Measurements from ENCODE around the gene FAT1.

FAT1 gene

GRCh38 chr4:186651624-186652023 is 72.0 kb downstream of the FAT1 start:
- no peak for DNase-seq (ENCODE audit: low spot score)

- DNase-seq (ENCODE audit: low spot score) = no peak
Observed at GRCh38 chr4:186651181-186651603, 72.5 kb downstream of the FAT1 start.

- DNase-seq (ENCODE audit: low spot score) = no peak
Observed at GRCh38 chr4:186650401-186651180, 73.1 kb downstream of the FAT1 start.

GRCh38 chr4:186647821-186648220 is 75.8 kb downstream of the FAT1 start:
- no peak for DNase-seq (ENCODE audit: low spot score)

- no peak for DNase-seq (ENCODE audit: low spot score)
Observed at GRCh38 chr4:186644737-186645261, 78.9 kb downstream of the FAT1 start.

GRCh38 chr4:186644311-186644638 is 79.4 kb downstream of the FAT1 start:
- DNase-seq (ENCODE audit: low spot score) = no peak

GRCh38 chr4:186643501-186644310 is 80.0 kb downstream of the FAT1 start:
- no peak for DNase-seq (ENCODE audit: low spot score)

- DNase-seq (ENCODE audit: low spot score) = no peak
Observed at GRCh38 chr4:186642998-186643397, 80.7 kb downstream of the FAT1 start.

GRCh38 chr4:186642530-186642929 is 81.1 kb downstream of the FAT1 start:
- no peak for DNase-seq (ENCODE audit: low spot score)

GRCh38 chr4:186634591-186635128 is 89.0 kb downstream of the FAT1 start:
- DNase-seq (ENCODE audit: low spot score) = no peak

GRCh38 chr4:186633844-186634243 is 89.8 kb downstream of the FAT1 start:
- no peak for DNase-seq (ENCODE audit: low spot score)

- no peak for DNase-seq (ENCODE audit: low spot score)
Observed at GRCh38 chr4:186630128-186630527, 93.5 kb downstream of the FAT1 start.

GRCh38 chr4:186628058-186628711 is 95.5 kb downstream of the FAT1 start:
- DNase-seq (ENCODE audit: low spot score) = no peak

- DNase-seq (ENCODE audit: low spot score) = no peak
Observed at GRCh38 chr4:186627226-186627865, 96.3 kb downstream of the FAT1 start.

GRCh38 chr4:186624951-186625350 is 98.7 kb downstream of the FAT1 start:
- no peak for DNase-seq (ENCODE audit: low spot score)

- DNase-seq (ENCODE audit: low spot score) = no peak
Observed at GRCh38 chr4:186623546-186623945, 100.1 kb downstream of the FAT1 start.

- no peak for DNase-seq (ENCODE audit: low spot score)
Observed at GRCh38 chr4:186622788-186623464, 100.7 kb downstream of the FAT1 start.

- DNase-seq (ENCODE audit: low spot score) = no peak
Observed at GRCh38 chr4:186621959-186622553, 101.6 kb downstream of the FAT1 start.

GRCh38 chr4:186619088-186619487 is 104.6 kb downstream of the FAT1 start:
- no peak for DNase-seq (ENCODE audit: low spot score)

GRCh38 chr4:186617921-186618320 is 105.7 kb downstream of the FAT1 start:
- DNase-seq (ENCODE audit: low spot score) = no peak

GRCh38 chr4:186607490-186607889 is 116.2 kb downstream of the FAT1 start:
- no peak for DNase-seq (ENCODE audit: low spot score)

Data from hematopoietic multipotent progenitor cell treated with erythropoietin and hydrocortisone succinate and interleukin-3 and kit ligand, for 15 days (in vitro differentiated cells).